ENCODE data around the gene SPATA13.

DNA sequence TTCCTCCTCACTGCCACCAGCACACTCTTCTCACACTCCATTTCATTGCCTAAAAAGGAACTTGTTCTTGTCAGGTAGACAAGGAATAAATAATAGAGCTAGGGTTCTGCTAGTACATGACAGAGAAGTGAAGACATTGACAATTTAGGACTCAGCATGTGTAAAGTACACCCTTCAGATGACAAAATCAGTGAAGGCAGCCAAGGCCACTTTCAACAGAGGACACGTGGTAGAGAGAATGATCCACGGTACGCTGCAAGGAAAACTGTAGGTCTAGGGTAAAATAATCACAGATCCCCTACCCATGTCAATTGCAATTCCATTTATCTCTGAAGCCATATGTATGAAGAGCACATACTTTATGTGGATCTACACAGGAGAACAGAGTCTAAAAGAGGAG is 7.2 kb upstream of the SPATA13 start:
- TF ChIP-seq, protein P1, sequence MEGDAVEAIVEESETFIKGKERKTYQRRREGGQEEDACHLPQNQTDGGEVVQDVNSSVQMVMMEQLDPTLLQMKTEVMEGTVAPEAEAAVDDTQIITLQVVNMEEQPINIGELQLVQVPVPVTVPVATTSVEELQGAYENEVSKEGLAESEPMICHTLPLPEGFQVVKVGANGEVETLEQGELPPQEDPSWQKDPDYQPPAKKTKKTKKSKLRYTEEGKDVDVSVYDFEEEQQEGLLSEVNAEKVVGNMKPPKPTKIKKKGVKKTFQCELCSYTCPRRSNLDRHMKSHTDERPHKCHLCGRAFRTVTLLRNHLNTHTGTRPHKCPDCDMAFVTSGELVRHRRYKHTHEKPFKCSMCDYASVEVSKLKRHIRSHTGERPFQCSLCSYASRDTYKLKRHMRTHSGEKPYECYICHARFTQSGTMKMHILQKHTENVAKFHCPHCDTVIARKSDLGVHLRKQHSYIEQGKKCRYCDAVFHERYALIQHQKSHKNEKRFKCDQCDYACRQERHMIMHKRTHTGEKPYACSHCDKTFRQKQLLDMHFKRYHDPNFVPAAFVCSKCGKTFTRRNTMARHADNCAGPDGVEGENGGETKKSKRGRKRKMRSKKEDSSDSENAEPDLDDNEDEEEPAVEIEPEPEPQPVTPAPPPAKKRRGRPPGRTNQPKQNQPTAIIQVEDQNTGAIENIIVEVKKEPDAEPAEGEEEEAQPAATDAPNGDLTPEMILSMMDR (IDR thresholded peaks at IDR 0.05; ENCODE audit: insufficient read depth, low read length, poor library complexity, severe bottlenecking): no peak
- no peak for TF ChIP-seq EZH2phosphoT487 (conservative IDR thresholded peaks at IDR 0.05; ENCODE audit: low read length)
